ENCODE results near the gene ANKRD12.

- TF ChIP-seq POLR2A (IDR thresholded peaks at IDR 0.05): no peak
- TF ChIP-seq, protein P1, sequence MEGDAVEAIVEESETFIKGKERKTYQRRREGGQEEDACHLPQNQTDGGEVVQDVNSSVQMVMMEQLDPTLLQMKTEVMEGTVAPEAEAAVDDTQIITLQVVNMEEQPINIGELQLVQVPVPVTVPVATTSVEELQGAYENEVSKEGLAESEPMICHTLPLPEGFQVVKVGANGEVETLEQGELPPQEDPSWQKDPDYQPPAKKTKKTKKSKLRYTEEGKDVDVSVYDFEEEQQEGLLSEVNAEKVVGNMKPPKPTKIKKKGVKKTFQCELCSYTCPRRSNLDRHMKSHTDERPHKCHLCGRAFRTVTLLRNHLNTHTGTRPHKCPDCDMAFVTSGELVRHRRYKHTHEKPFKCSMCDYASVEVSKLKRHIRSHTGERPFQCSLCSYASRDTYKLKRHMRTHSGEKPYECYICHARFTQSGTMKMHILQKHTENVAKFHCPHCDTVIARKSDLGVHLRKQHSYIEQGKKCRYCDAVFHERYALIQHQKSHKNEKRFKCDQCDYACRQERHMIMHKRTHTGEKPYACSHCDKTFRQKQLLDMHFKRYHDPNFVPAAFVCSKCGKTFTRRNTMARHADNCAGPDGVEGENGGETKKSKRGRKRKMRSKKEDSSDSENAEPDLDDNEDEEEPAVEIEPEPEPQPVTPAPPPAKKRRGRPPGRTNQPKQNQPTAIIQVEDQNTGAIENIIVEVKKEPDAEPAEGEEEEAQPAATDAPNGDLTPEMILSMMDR (IDR thresholded peaks at IDR 0.05): no peak
Observed at GRCh38 chr18:9160014-9160413, 23.4 kb downstream of the ANKRD12 start.

Data from Peyer's patch (tissue), 4 donors.